NCI-H510A (cell line): ENCODE results near the gene SASH1.
A peak's percentile ranks its signal among the peaks of the same experiment; 100 is the strongest.

Experiments
- DNase-seq: peaks from one replicate; lab custom pipeline; 2025; lab: John Stamatoyannopoulos, UW

The SASH1 gene

GRCh38 chr6:148497257-148497656 lies 154.6 kb downstream of the SASH1 start:
- DNase-seq = no peak

- DNase-seq = no peak
Observed at GRCh38 chr6:148497717-148498116, 155.1 kb downstream of the SASH1 start.

- no peak for DNase-seq
Observed at GRCh38 chr6:148500402-148500801, 157.8 kb downstream of the SASH1 start.

GRCh38 chr6:148501178-148501590 lies 158.5 kb downstream of the SASH1 start:
- no peak for DNase-seq

- DNase-seq = no peak
Observed at GRCh38 chr6:148502083-148502772, 159.6 kb downstream of the SASH1 start.

GRCh38 chr6:148502773-148503135 lies 160.1 kb downstream of the SASH1 start:
- no peak for DNase-seq

- no peak for DNase-seq
Observed at GRCh38 chr6:148503703-148504102, 161.1 kb downstream of the SASH1 start.

GRCh38 chr6:148507774-148508173 lies 165.1 kb downstream of the SASH1 start:
- DNase-seq = no peak

- DNase-seq = no peak
Observed at GRCh38 chr6:148508401-148509041, 165.9 kb downstream of the SASH1 start.

- DNase-seq = no peak
Observed at GRCh38 chr6:148509119-148509799, 166.6 kb downstream of the SASH1 start.

GRCh38 chr6:148509800-148510581 lies 167.4 kb downstream of the SASH1 start:
- DNase-seq = peak; percentile 1

GRCh38 chr6:148513145-148514071 lies 170.8 kb downstream of the SASH1 start:
- no peak for DNase-seq

GRCh38 chr6:148514091-148514845 lies 171.6 kb downstream of the SASH1 start:
- DNase-seq = no peak

GRCh38 chr6:148516217-148516616 lies 173.6 kb downstream of the SASH1 start:
- no peak for DNase-seq

GRCh38 chr6:148516617-148517016 lies 174.0 kb downstream of the SASH1 start:
- no peak for DNase-seq

GRCh38 chr6:148517470-148517869 lies 174.8 kb downstream of the SASH1 start:
- no peak for DNase-seq

GRCh38 chr6:148518511-148519156 lies 176.0 kb downstream of the SASH1 start:
- DNase-seq = no peak

GRCh38 chr6:148520109-148520841 lies 177.6 kb downstream of the SASH1 start:
- DNase-seq = no peak

- no peak for DNase-seq
Observed at GRCh38 chr6:148521158-148521557, 178.5 kb downstream of the SASH1 start.
